GM19043 (cell line): ENCODE data around the gene MAP2.

Experiments
- ATAC-seq: cut with Tn5 transposase; IDR thresholded peaks from one replicate; pipeline ENCODE4 v1.9.1; 2021; ENCODE audit warnings: low read depth; ENCODE audit not compliant: unreplicated experiment

MAP2 gene

DNA sequence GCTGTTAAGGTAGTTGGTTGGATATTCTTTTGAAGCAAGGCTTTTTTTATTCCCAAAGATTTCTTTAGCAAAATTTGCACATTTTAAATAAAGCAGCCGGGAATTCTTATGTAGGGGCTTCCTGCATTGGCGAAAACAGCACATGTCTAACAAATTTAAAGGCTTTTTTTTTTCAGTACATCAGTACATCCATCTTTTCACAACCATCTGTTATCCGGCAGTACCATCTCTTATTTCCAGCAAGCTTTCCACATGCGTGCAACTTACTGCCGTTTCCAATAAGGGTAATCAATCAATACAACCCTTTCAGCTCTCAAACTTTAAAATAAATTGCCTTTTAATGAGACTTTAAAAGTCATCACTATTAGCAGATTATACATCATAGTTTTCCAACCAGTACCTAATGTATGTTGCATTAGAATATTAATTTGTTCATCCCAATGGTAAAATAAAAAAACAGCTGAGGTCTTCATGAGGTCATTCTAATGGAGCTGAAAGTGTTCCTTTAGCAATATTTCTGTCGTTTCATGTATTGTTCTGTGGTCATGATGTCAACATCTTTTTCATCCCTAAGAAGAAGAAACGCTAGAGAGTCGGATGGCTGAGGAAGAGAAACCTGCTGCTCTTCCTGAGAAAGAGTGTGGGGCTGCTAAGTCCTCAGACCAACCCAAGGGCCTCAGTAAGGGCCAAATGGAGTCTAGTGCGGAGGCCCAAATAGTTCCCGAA is 266.3 kb downstream of the MAP2 start:
- no peak for ATAC-seq

DNA sequence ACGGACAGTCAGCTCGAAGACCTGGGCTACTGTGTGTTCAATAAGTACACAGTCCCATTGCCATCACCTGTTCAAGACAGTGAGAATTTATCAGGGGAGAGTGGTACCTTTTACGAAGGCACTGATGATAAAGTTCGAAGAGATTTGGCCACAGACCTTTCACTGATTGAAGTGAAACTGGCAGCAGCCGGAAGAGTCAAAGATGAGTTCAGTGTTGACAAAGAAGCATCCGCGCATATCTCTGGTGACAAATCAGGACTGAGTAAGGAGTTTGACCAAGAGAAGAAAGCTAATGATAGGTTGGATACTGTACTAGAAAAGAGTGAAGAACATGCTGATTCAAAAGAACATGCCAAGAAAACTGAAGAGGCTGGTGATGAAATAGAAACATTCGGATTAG is 270.9 kb downstream of the MAP2 start:
- no peak for ATAC-seq

DNA sequence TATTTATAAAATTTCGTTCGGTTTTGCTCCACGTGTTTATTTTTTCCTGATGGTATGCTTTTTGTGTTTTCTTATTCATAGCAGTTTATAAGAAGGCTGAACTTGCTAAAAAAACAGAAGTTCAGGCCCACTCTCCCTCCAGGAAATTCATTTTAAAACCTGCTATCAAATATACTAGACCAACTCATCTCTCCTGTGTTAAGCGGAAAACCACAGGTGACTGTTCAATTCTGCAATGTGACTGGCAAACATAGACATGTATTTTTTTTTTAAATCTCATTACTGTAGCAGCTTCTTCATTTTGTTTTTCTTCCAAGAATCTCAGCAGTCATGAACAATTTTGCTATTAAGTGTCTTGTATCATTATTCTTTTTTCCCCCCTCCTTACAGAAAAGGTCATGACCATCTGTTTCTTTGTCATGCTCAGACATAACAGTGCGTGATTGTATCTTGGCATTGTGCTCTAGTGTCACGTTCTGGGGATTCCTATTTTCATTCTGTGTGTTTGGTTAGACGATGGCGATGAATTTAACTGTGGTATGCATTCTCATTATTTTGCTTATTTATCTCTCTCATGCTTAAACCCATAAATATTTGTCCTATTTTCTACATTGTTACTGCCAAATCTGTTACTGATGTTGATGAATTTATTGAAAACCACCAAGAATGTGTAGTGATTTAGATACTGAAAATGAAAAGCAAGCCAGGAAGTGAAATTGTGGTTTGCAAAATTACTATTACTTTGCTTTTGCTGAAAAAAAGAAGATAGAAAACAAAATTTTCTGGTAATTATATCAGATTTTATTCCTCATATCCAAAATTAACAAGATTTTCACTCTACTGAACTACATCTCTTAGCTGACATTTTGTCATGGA is 273.2 kb downstream of the MAP2 start:
- peak; percentile 66 for ATAC-seq

DNA sequence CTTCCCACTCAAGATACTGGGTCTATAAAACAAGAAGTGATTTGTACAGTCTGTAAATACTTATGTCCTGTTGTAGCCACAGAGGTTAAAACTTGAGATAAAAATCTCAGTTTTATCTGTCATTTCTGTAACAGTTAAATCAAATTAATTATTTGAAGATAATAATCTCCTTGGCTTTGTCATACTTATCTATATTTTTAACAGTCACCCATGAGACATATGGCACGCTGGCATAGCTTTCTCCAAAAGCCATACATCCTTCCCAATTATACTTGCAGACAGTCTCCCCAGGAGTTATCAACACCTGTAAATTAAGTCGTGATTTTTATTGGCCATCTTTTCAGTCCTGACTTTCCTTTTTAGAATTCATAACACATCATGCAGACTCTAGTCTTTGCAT is 278.9 kb downstream of the MAP2 start:
- ATAC-seq, result no peak

DNA sequence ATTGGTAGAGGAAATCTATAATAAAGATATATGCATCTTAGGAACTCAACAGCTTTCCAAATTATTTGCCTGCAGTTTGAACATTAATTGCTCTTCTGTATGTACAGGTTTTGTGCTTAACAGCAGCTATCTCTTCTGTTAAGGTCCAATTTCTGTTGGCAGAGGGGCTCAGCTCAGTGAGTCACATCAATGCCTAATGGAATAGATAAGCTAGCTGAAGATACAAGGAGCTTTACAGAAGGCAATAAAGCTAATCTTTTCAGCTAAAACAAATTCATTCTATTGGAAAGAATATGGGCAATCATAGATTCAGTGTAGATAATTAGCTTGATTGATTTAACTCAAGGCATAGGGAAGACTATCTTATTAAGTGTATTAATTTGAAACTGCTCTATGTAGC is 289.4 kb downstream of the MAP2 start:
- ATAC-seq, result no peak

DNA sequence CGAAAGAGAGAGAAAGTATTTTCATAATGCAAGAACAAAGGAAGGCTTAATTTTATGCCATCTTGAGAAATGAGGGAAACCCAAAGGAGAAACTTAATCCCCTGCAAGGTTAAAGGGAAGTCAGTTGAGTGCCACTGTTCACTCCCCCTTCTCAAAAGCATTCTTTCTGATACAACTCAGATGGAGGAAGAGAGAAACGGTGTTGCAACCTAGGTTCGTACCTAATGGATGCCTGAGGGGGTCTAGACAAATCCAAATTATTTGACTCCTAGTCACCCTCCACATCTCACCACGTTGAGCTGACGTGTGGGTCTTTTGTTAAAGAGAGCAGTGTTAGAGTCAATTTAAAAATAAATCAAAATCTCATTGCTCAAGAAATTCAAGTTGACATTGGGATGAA is 295.2 kb downstream of the MAP2 start:
- ATAC-seq, result no peak

DNA sequence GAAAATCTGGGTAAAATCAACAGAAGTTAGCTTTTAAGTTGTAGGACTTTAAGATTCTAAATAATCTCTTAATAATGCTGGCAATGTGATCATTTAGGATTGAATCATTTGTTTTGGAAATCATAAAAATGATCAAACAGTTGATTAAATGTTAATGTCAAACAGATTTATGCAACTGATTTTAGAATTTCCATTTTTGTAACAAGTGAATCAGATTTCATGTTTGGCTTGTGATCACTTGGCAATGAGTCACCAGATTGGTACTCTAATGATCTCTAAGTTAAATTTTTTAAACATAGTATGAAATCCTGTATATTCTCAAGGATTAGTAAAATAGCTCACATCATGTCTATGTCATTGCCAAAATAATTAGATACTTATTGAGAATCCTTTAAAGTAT is 297.6 kb downstream of the MAP2 start:
- no peak for ATAC-seq

DNA sequence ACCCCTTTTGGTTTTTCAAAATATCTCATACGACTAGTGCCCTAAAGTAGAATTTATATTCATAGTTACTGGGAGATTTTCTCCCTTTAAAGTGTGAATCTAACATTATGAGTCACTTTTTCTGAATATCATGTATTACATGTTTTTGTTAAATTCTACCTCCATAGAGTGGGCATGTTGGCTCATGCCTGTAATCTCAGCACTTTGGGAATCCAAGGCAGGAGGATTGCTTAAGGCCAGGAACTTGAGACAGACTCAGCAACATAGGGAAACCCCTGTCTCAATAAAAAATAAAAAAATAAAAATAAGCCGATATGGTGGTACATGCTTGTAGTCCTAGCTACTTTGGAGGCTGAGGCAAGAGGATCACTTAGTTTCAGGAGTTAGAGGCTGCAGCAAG is 302.5 kb downstream of the MAP2 start:
- ATAC-seq, result no peak

DNA sequence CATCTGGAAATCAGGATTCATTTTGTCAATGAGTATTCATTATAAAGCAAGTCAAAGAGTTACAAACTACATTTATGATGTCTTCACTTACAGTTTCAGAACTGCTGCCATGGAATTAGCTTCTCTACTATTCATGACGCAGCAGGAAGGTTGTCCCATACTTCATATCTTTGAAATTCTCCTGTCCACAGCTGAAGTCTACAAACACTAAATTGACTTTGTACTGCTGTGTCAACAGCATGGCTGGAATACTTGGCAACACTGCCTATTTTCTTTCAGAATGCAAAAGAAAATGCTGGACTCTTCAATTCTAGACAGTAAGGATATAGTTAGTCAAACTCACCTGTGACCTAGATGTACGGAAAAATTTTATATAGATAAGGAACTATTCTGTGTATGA is 303.2 kb downstream of the MAP2 start:
- ATAC-seq, result no peak

DNA sequence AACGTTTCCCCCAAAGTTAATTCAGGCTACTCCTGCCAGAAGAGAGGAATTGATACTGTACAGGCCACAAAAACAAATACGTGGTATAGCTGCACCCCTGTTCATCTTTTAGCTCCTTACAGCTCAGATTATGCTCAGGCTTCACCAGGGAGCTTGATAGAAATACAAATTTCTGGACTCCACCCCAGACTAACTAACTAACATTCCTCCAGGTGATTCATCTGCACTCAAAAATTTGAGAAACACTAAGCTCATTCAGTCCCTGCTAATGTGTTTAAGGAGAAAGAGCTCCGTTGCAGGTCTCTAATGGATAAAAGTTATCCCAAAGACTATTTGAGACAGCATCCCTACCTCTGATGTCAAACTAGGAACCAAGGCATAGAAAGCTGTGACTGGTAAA is 311.0 kb downstream of the MAP2 start:
- ATAC-seq, result no peak

DNA sequence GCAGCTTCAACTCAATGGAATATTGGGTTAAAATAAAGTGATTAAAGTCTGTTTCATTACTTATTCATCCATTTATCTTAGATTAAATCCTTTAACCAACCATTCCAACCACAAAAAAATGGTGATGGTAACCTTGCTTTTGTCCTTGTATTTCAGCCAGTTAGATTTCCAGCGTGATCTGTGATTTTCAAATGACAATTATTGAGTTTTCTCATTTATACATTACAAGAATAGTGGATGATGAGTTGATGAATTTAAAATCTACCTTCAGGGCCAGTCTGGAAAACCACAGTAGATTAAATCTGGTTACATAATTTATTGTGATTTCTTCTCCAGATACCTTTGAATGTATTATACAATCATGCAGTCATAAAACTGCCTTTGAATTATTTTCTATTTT is 318.1 kb downstream of the MAP2 start:
- ATAC-seq, result no peak

DNA sequence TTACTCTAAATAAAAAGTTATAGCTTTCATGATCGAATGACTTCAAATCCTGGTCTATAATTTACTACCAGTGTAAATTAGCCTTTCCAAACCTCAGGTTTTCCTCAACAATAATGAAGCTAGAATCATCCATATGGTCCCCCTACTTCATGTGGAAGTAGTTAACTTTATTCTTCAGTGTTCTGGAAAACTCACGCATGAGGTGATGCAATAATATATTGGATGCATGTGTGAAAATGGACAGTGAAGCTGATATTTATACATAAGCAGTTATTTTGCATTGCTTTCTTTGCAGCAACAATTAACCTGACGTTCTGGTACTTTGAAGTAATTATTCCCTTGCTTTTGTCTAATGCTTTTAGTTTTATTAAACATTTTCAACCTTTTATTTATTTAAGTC is 329.2 kb downstream of the MAP2 start:
- no peak for ATAC-seq

DNA sequence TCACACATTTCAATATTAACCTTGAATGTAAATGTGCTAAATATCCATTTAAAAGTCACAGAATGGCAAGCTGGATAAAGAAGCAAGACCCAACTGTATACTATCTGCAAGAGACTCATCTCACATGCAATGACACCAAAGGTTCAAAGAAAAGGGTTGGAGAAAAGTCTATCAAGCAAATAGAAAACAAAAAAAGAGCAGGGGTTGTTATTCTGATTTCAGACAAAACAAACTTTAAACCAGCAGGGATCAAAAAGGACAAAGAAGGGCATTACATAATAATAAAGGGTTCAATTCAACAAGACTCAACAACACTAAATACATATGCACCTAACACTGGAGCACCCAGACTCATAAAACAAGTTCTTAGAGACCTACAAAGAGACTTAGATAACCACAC is 333.3 kb downstream of the MAP2 start:
- ATAC-seq, result no peak

DNA sequence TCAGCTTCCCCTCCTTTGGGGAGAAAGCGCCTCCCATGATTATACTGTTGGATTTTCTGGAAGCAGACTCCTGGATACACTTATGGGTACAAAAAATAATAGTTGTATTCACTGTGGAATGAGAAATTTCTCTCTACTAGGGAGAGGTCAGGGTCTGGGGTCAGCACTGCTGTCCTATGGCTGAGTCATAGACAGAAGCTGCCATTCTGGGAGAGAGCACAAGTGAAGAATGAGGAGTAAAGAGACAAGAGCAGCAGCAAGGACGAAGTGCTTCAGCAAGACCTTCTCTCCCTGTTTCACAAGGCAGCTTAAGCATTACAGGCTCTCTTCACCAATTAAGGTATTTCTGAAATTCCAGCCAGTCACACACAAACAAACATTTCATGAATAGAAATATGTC is 337.7 kb downstream of the MAP2 start:
- ATAC-seq, result no peak

DNA sequence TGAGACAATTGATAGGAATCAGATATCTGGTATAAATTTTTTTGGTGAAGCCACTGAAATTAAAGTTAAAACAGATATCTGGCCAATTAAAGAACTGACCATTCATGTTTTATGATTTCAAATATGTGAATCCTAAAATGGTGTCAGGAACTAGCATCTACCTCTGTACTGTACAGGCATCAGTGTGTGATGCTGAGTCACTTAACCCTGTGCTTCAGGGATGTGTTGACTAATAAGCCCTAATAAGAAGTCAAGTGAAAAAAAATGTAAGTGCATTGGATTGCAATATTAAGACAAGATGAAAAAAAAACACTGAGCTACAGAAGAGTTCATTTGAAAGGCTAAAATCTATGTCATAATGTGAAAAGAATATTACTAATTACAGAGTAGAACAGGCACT is 338.7 kb downstream of the MAP2 start:
- ATAC-seq, result no peak

DNA sequence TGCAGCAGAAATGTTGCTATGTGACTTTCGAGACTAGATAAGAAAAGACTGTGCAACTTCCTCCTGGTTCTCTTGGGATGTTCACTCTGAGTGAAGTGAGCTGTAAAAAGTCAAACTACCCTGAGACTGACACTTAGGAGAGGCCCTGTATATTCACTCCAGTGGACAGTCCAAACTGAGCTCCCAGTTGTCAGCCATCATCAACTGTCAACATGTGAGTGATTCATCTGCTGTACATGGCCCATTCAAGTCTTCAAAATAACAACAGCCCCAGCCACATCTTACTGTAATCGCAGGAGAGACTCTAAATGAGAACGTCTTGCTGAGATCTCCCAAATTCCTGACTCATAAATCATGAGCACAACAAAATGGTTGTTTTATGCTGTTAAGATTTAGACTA is 339.3 kb downstream of the MAP2 start:
- no peak for ATAC-seq

DNA sequence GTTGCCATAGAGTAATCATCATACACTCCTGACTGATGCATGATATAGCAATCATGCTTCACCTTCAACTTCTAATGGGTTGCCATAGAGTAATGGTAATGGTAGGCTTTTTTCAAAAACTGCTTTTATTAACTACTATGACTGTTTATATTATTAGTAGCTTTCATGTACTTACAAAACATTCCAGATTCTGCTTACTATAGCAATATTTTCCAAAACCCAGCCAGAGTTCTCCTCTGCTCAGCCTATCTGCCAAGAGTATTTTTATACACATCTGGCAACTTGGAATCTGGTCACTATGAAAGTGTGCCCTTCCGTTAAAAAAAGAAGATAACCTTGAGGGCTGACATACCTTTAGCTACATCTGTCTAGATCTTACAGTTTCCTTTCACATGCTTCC is 342.8 kb downstream of the MAP2 start:
- no peak for ATAC-seq

DNA sequence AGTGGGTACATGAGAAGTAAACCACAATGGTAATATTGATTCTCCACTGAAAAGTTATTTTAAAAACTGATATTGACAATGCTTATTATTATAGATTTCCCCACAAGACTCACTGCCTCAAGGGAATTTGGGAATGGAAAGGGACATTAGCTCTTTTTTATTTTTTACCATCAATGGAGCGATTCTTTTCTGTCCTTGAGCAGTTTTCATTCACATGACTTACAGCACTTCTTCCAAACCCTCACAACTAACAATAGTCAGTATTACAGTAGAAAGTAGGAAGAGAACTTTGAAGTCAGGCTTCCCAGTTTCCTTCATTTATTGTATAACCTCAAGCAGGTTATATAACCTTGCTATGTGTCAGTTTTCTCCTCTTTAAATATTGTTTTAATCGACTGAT is 343.5 kb downstream of the MAP2 start:
- no peak for ATAC-seq

DNA sequence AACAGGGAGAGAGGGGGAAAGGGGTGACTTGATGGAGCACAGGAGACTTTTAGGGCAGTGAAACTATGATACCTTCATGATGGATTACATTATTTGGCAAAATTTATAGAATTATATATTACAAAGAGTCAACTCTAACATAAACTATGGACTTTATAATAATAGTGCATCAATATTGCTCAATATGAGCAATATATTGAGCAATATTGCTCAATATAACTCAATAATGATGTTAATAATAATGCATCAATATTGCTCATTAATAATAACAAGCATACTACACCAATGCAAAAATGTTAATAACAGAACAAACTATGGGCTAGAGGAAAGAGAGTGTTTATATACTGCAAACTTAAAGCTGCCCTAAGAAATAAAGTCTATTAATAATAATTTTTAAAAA is 344.7 kb downstream of the MAP2 start:
- ATAC-seq, result no peak

DNA sequence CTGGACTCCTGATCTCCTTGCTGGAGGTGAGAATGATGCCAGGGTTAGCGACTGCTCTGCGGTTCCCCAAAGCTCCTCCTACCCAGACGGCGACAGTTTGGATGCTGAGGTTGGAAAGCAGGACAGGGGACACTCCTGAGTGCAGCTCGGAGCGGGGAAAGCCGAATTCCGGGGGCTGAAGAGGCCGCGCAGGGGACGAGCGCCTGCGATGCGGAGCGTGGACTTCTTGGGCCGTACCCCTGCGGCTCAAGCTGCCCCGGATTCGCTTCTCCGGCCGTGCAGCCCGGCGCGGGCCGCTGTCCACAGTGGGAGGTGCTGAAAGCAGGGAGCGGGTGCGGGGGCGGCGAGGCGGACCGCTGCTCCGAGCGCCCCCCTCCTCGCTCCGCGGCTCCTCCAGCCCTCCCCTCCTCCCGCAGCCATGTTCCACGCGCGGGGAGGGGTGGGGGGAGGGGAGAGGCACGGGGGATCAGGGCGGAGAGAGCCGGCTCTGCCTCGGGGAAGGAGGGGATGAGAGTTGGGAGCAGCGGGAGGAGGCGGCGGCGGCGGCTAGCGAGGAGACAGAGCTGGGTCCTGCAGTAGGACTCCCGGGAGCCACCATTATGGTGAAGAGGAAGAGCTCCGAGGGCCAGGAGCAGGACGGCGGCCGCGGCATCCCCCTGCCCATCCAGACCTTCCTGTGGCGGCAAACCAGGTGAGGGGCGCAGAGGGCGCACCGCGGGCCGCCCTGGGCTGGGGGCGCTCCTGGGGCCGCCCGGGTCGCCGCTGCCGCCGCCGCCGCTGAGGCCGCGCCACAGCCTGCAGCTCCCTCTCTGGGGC is 347.8 kb downstream of the MAP2 start, which contains the start of gene UNC80:
UNC80 (plus strand) TSS at position 359 of the 816 bp plus-strand sequence; CDS start at position 600, 241 bp downstream.
- peak; percentile 55 for ATAC-seq

DNA sequence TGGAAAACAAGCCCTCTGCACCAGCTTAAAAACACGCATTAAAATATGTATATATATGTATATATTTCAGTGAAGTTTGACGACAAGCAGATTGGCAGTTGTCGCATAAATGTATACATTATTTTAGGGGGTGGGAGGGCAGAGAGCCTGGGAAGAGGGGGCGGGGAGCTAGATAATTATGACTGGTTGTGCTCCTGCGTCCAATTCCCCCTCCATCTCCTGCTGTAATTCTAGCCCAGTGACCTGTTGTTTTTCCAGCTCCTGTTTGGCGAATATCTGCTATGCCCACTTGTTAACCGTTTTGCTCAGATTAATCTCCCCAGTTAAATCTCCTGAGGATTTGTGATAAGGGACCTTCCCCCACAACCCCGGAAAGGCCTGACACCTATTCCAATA is 348.4 kb downstream of the MAP2 start:
- ATAC-seq, result no peak
